Kasumi-1 (cell line): ENCODE results near the gene TRMT1.
"Not testable (repeated sequence)": the region's sequence is repeated elsewhere in the genome, so short reads cannot be mapped to it uniquely, and the experiment has no call there.

Source experiments
- DNase-seq, 2 experiments: peaks; one replicate each; lab custom pipeline; 2025; lab: John Stamatoyannopoulos, UW

TRMT1 gene

GRCh38 chr19:13116282-13117175 is at the start of gene TRMT1:
TSS of gene TRMT1 (minus strand) at chr19:13116740. CDS start at chr19:13116399, 341 bp downstream.
- peak; percentile 91 to 95 for DNase-seq

GRCh38 chr19:13166151-13166550 is 49.6 kb upstream of the TRMT1 start:
- DNase-seq = not testable (repeated sequence)

DNA sequence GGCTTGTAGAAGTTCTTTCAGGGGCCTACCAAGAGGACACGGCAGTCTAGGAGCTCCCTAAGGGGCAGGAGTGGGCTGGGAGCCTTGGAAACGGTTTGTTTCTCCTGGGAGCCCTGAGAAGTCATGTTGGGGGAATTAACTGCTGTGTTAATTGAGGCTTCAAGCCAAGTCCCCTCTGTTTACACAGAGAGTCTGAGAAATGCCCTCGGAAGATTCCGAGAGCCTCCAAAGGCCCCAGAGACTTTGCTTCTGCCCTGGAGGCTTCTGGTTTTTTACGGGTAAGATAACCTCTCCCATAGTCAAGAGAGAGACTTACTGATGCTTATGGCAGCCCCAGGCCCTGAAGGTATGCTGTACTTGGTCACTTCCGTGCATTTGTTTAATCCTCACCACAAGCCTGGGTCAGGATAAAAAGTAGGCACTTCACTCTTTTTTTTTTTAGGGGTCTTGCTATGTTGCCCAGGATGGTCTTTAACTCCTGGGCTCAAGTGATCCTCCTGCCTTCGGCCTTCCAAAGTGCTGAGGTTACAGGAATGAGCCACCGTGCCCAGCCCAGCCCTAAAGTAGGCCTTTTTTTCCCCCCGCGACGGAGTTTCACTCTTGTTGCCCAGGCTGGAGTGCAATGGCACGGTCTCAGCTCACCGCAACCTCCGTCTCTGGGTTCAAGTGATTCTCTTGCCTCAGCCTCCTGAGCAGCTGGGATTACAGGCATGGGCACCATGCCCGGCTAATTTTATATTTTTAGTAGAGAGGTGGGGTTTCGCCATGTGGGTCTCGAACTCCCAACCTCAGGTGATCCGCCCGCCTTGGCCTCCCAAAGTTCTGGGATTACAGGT is 48.8 kb upstream of the TRMT1 start:
- DNase-seq = no peak

GRCh38 chr19:13164343-13165161 is 48.0 kb upstream of the TRMT1 start:
- peak; percentile 87 to 91 for DNase-seq

DNA sequence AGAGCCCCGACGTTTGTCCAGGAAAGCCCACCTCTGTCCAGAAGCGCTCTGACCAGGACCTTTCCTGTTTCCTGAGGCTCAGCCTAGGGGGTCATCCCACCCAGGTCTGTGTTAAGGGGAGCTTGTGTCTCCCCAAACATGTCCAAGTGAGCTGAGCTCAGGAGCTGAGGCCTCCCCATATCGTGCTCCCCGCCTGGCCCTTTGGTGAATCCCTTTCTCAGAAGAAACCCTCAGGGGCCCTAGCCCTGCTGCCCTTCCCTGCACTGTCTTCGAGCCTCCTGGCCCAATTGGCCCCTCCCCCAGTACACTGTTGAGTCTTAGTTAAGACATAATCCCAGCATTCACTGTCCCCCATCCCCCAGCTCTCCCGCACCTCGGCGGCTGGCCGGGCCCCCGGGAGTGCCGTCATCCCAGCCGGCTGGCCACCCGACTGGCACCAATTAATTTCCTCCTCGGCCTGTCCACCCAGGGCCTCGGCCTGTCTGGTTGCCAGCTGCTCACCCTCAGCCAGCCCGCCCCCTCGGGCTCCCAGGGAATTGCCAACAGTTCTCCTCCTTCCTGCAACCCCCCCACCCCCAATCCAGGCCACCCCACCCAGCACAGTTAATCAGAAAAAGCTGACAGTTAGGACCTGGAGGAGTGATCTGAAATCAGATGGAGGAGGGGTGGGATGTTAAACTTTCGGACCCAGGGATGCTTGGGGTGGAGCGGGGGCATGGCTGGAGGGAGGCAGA is 47.2 kb upstream of the TRMT1 start:
- DNase-seq = peak; percentile 87 to 91

- peak; percentile 91 to 95 for DNase-seq
Observed at GRCh38 chr19:13162724-13163608, 46.4 kb upstream of the TRMT1 start.

- no peak for DNase-seq
Observed at GRCh38 chr19:13160557-13160956, 44.0 kb upstream of the TRMT1 start.

- DNase-seq = no peak
Observed at GRCh38 chr19:13159713-13160112, 43.2 kb upstream of the TRMT1 start.

GRCh38 chr19:13155472-13156359 is 39.2 kb upstream of the TRMT1 start:
- DNase-seq = peak; percentile 80 to 82

DNA sequence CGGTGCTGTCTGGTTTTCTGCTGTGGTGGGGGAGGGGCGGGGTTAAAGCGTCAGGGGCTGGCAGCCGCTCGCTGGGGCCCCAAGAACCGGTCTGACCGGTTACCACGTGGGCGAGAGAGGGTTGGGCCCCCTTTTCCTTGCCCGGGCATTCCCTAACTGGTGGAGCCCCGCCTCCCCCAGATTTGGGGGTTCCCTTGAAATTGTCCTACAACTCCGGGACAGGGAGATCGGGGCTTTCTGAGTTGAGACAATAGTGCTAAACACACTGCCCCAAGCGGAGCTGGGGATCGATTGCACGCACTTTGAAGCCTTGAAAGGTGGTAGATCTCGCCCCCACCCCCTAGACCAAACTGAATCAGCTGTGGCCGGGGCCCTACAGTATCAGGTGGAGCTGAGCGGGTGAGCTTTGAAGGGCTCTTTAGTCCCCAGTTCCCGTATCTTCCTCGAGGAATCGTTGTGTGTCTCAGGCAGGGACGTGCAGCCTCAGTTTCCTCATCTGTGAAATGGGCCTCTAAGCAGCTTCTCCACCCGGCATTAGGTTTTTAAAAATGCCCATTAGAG is 38.5 kb upstream of the TRMT1 start:
- peak; percentile 27 to 34 for DNase-seq

DNA sequence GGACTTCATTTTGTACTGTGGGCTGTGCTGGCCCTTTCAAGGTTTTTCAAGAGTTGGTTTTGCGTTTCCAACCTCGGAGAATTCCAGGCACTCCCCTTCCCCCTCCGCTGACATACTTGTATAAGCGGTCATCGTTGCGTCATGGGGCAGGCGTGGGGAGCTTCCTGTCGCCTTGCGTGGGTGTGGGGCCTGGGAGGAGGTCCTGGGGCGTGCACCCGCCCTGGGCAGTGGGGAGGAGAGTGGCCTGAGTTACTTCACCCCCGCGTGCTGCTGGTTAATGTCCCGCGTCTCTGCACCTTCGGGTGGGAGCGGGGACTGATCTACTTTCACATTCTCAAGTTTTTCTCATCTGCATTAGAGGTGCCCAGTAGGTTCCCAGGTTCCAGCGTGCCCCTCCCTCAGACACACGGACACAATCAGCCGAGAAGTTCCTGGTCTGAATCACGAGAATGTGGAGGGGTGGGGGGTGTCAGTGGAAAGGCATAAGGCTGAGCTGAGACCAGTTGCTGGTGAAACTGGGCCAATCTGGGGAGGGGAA is 37.8 kb upstream of the TRMT1 start:
- peak in 1 of 2 experiments; percentile 8 for DNase-seq

DNA sequence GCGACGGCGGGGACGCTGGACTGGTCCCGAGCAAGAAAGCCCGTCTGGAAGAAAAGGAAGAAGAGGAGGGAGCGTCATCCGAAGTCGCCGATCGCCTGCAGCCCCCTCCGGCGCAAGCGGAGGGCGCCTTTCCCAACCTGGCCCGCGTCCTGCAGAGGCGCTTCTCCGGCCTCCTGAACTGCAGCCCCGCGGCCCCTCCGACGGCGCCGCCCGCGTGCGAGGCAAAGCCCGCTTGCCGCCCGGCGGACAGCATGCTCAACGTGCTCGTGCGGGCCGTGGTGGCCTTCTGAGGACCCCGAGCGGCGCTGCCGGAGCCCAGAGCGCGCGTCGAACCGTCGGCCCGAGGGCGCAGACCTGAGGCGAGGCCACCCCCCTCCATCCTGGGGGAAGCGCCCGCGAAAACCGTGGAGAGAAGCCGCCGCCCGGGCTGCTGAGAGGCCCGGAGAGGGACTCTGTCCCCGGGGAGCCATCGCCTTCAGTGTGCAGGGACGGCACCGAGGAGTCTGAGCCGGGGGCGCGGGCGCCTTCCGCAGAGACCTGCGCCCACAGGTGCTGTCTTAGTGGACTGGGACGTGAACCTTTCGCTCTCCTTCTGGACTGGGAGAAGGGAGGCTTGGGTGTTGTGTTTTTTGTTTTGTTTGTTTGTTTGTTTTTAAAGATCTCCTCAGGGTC is 37.2 kb upstream of the TRMT1 start:
- no peak for DNase-seq

DNA sequence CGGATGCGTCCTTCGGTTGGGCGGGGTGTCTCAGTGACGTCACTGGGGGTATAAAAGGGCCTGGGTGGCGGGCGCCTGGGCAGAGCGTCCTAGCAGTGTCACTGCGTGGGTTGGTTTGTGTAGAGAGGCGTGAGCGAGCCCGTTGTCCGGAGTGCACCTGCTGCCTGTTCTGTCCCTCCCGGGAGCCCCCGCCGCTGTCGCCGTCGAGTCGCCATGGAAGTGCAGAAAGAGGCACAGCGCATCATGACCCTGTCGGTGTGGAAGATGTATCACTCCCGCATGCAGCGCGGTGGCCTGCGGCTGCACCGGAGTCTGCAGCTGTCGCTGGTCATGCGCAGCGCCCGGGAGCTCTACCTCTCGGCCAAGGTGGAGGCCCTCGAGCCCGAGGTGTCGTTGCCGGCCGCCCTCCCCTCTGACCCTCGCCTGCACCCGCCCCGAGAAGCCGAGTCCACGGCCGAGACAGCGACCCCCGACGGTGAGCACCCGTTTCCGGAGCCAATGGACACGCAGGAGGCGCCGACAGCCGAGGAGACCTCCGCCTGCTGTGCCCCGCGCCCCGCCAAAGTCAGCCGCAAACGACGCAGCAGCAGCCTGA is 36.5 kb upstream of the TRMT1 start:
- peak; percentile 90 for DNase-seq

DNA sequence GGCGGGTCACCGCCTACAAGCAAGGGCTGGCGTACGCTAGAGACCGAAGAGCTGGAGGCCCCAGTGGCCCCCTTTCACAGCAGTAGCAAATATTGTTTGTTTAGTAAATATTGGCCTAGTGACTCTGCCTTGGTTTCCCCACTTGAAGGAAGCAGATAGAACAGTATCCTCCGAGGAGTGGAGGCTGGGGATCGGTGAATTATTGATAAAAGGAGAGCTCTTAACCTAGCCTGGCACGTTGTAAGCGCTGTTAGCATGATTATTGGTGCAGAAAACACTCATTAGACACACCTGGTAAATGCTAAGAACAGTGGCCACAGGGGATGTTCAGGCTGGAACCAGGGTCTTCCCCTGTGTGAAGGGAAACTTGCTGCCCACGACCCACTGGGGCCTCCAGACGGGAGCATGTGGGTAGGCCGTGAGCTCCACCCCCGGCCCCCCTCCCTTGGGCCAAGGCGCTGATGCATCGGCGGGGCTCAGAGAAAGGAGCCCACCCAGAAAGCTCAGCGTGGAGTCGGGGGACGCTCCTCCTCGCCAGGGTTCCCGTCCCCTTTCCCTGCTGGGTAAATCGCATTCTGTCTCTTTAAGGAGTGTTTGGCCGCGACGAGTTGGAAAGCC is 35.9 kb upstream of the TRMT1 start:
- DNase-seq = peak in 1 of 2 experiments; percentile 43

- DNase-seq = peak; percentile 97
Observed at GRCh38 chr19:13151605-13152355, 35.2 kb upstream of the TRMT1 start.

GRCh38 chr19:13150931-13151604 is 34.5 kb upstream of the TRMT1 start:
- peak in 1 of 2 experiments; percentile 36 for DNase-seq
